Sigmoid colon (tissue), 4 donors: ENCODE results near the gene NEK4.

Source experiments
- EP300 ChIP-seq, 4 donors: sonication (generic); formaldehyde crosslinking; IDR thresholded peaks; one replicate each; pipeline ENCODE4 v1.6.1; 2017; ENCODE audit warnings: antibody characterized with exemption in 4 of 4
- POLR2A ChIP-seq, 2 donors: fragments of 450-650 bp; IDR thresholded peaks; one replicate each; pipeline ENCODE4 v1.6.1; 2016; ENCODE audit warnings: antibody characterized with exemption in 2 of 2, mild to moderate bottlenecking in 2 of 2, moderate library complexity in 2 of 2
- POLR2AphosphoS5 ChIP-seq, 4 donors: sonication (generic); formaldehyde crosslinking; IDR thresholded peaks; one replicate each; pipeline ENCODE4 v1.6.1; 2017; ENCODE audit warnings: antibody characterized with exemption in 4 of 4
- TF ChIP-seq, protein P1 (sequence below), 4 experiments: fragments of 450-650 bp in 3 of 4; fragments of 200-600 bp in 1 of 4; IDR thresholded peaks; one replicate each; pipeline ENCODE4 v1.5.1; 2016 to 2019; ENCODE audit warnings: antibody characterized with exemption in 4 of 4, mild to moderate bottlenecking in 3 of 4, moderate library complexity in 2 of 4

DNA sequence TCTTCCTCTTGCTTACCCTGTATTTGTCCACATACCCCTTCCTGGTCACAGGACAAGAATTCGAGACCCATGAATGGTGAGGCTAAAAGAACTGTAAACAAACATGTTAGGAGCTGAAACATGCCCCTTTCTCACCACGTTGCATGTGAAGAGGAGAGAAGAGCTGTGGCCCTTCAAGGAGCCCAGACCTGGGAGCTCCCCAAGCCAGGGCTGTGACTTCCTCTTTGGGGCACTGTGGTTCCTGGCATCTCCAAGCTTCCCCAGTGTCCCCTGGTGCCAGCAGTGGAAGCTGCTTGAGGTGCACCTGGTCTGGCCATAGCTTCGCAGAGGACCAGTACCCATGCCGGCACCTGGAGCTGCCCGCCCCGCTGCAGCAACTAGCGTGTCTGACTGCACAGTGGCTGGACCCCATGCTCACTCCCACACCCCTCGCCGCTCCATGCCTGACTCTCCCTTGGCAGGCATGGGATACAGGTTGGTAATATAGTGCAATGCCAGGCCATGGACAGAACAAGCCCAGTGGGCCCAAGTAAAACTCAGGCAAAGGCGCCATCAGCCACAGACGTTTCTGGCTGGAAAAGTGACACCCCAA, 54.9 kb downstream of the NEK4 start:
- TF ChIP-seq, protein P1, sequence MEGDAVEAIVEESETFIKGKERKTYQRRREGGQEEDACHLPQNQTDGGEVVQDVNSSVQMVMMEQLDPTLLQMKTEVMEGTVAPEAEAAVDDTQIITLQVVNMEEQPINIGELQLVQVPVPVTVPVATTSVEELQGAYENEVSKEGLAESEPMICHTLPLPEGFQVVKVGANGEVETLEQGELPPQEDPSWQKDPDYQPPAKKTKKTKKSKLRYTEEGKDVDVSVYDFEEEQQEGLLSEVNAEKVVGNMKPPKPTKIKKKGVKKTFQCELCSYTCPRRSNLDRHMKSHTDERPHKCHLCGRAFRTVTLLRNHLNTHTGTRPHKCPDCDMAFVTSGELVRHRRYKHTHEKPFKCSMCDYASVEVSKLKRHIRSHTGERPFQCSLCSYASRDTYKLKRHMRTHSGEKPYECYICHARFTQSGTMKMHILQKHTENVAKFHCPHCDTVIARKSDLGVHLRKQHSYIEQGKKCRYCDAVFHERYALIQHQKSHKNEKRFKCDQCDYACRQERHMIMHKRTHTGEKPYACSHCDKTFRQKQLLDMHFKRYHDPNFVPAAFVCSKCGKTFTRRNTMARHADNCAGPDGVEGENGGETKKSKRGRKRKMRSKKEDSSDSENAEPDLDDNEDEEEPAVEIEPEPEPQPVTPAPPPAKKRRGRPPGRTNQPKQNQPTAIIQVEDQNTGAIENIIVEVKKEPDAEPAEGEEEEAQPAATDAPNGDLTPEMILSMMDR (IDR thresholded peaks at IDR 0.05) = no peak
- no peak for TF ChIP-seq EP300 (IDR thresholded peaks at IDR 0.05)
- no peak for TF ChIP-seq POLR2A (IDR thresholded peaks at IDR 0.05)
- no peak for TF ChIP-seq POLR2AphosphoS5 (IDR thresholded peaks at IDR 0.05)
